Activated T-helper 1 cell treated with anti-CD3 and anti-CD28 coated beads, Interleukin-12 subunit alpha, Interleukin-12 subunit beta, Interleukin-2, Interleukin-4 antibody, amounts not matched to agents 30 ng/mL and 10 ng/mL and 1 ng/mL, durations not matched to agents 14 hours and 24 hours and 36 hours (primary cell): Measurements from ENCODE around the gene CAMK2N2. TPM values are rescaled to one million over a fixed set of nuclear protein-coding genes. Genes with fewer than 3 reads are reported as not detected.

ENCODE experiments used
- DNase-seq: peaks from one replicate; pipeline ENCODE4 v3.0.0; 2021; ENCODE audit warnings: low spot score
- H3K27ac Mint-ChIP-seq: one replicate; pipeline ENCODE4 v1.8.0; 2021; ENCODE audit warnings: mild to moderate bottlenecking, mixed read lengths
- H3K27me3 Mint-ChIP-seq: one replicate; pipeline ENCODE4 v1.8.0; 2022; ENCODE audit warnings: mild to moderate bottlenecking, moderate library complexity, mixed read lengths; ENCODE audit not compliant: insufficient read depth
- H3K36me3 Mint-ChIP-seq: one replicate; pipeline ENCODE4 v1.8.0; 2021; ENCODE audit warnings: low read depth, mixed read lengths
- H3K4me1 Mint-ChIP-seq: one replicate; pipeline ENCODE4 v1.8.0; 2021; ENCODE audit warnings: low read depth, mixed read lengths
- H3K4me3 Mint-ChIP-seq: one replicate; pipeline ENCODE4 v1.8.0; 2021; ENCODE audit warnings: mild to moderate bottlenecking, moderate library complexity, mixed read lengths
- H3K9me3 Mint-ChIP-seq: one replicate; pipeline ENCODE4 v1.8.0; 2021; ENCODE audit warnings: mixed read lengths
- intact Hi-C: fragments of 100-400 bp; cut with micrococcal nuclease; formaldehyde crosslinking; loops from one replicate; pipeline ENCODE4 v1.15.1; 2024
- total RNA-seq: library from RNA; stranded (reverse); gene quantifications from 2 replicates; pipeline ENCODE4 v1.2.3, GENCODE V29; 2022

The CAMK2N2 gene
- total RNA-seq = 0.15 and 0.52 TPM in 2 replicates

DNA sequence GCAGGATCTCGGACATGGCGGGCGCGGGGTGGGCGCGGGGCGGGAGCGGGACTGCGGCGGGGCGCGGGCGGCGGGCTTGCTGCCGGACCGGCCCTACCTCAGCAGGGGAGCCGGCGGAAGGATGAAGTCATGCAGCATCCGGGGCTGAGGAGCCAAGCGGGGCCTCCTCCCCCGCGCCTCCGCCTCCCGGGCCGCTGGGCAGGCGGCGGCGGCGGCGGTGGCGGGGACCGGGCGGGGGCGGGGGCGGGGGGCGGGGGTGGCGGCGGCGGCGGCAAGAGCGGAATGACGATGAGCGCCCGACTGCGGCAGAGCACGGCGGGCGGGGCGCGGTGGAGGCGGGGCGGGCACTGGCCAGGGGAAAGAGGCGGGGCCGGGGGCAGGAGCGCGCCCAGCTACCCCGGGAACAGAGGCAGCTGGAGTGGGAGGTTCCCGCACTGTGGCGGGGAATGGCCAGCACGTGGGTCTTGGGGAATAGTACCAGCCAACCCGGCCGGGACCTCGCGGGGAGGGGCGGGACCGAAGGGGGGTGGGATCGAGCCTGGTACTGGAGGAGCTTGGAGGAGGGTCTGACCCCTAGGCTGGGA lies at the start of gene CAMK2N2:
Gene CAMK2N2 (minus strand): TSS at position 284 of the 584 bp plus-strand sequence. CDS start 268 bp downstream, at position 16.
- intact Hi-C loops = loop anchor here (1.0 to 5.0 kb wide), 3 partner anchors 12 to 38 kb away; partner anchors contain the start of genes EEF1AKMT4, PSMD2 and VWA5B2
- DNase-seq = peak; percentile 50
- peak within 1 kb of the TSS; percentile 78 for H3K27ac Mint-ChIP-seq
- peaks cover 37% of the 10 kb centered on the region for H3K27me3 Mint-ChIP-seq
- H3K36me3 Mint-ChIP-seq = peaks cover 8% of the 10 kb centered on the region
- peaks cover 17% of the 10 kb centered on the region for H3K4me1 Mint-ChIP-seq
- H3K9me3 Mint-ChIP-seq = no peaks in the 10 kb centered on the region
- peak within 1 kb of the TSS; percentile 83 for H3K4me3 Mint-ChIP-seq

GRCh38 chr3:184308744-184309143 lies 47.4 kb upstream of the CAMK2N2 start:
- intact Hi-C loops = no loop called here
- H3K27ac Mint-ChIP-seq = no peak overlapping the region
- peaks cover 14% of the 10 kb centered on the region for H3K4me1 Mint-ChIP-seq
- H3K4me3 Mint-ChIP-seq = no peak overlapping the region
- no peak for DNase-seq
- H3K9me3 Mint-ChIP-seq = no peaks in the 10 kb centered on the region
- no peaks in the 10 kb centered on the region for H3K27me3 Mint-ChIP-seq
- peaks cover 50% of the 10 kb centered on the region for H3K36me3 Mint-ChIP-seq

GRCh38 chr3:184307915-184308314 lies 46.6 kb upstream of the CAMK2N2 start:
- Mint-ChIP-seq H3K36me3 (peaks cover 56% of the 10 kb centered on the region), H3K4me3 (no peak overlapping the region), H3K9me3 (no peaks in the 10 kb centered on the region), H3K27me3 (no peaks in the 10 kb centered on the region), H3K27ac (no peak overlapping the region), H3K4me1 (peaks cover 14% of the 10 kb centered on the region)
- intact Hi-C loops = no loop called here
- no peak for DNase-seq

DNA sequence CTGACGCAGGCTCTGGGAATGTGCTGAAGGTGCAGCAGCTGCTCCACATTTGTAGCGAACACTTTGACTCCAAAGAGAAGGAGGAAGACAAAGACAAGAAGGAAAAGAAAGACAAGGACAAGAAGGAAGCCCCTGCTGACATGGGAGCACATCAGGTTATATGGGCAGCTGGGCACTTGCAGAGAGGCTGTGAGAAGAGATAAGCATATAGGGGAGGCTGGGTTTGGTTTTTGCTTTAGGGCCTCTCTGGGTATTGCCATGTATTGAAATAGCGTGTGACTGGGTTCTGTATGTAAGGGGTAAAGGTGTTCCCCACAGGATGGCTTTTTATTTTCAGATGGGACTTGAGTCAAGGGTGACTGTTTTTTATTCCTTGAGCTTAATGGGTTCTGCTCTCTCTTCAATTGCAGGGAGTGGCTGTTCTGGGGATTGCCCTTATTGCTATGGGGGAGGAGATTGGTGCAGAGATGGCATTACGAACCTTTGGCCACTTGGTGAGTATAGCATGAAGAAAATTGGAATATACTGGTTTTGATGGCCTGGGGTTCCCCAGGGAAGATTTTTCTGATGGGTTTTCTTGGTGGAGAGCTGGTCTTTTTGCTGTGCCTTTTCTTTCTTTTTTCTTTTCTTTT lies 45.1 kb upstream of the CAMK2N2 start:
- Mint-ChIP-seq H3K27me3 (no peaks in the 10 kb centered on the region), H3K4me1 (peaks cover 17% of the 10 kb centered on the region), H3K36me3 (peaks cover 68% of the 10 kb centered on the region), H3K9me3 (no peaks in the 10 kb centered on the region), H3K4me3 (no peak overlapping the region), H3K27ac (no peak overlapping the region)
- intact Hi-C loops = no loop called here
- no peak for DNase-seq

GRCh38 chr3:184305577-184305976 lies 44.2 kb upstream of the CAMK2N2 start:
- H3K4me3 Mint-ChIP-seq = no peak overlapping the region
- intact Hi-C loops = no loop called here

DNA sequence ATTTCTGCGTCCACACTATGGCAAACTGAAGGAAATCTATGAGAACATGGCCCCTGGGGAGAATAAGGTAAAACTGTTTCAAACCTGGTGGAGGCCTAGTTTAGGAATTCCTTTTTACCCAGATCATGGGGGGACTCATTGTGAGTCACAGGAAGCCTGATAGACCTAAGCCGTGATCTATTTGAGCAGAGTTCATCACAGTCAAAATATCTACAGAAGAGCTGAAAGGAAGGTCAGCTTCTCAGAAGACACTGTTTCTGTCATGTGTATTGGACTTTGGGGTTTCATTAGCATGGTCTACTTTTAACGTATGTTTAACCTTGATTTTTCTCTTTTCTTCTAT lies 39.0 kb upstream of the CAMK2N2 start:
- Mint-ChIP-seq H3K9me3 (no peaks in the 10 kb centered on the region), H3K27me3 (peaks cover 4% of the 10 kb centered on the region), H3K4me1 (peaks cover 28% of the 10 kb centered on the region), H3K36me3 (peaks cover 42% of the 10 kb centered on the region), H3K4me3 (peak overlapping the region; percentile 92), H3K27ac (no peak overlapping the region)
- intact Hi-C loops = no loop called here
- no peak for DNase-seq

More at GRCh38 chr3:184305577-184305976, 44.2 kb upstream of the CAMK2N2 start:
- H3K27ac Mint-ChIP-seq = no peak overlapping the region
- H3K9me3 Mint-ChIP-seq = no peaks in the 10 kb centered on the region
- H3K27me3 Mint-ChIP-seq = no peaks in the 10 kb centered on the region
- peaks cover 74% of the 10 kb centered on the region for H3K36me3 Mint-ChIP-seq
- no peak for DNase-seq
- H3K4me1 Mint-ChIP-seq = peaks cover 21% of the 10 kb centered on the region

- H3K9me3 Mint-ChIP-seq = no peaks in the 10 kb centered on the region
- H3K27me3 Mint-ChIP-seq = peaks cover 4% of the 10 kb centered on the region
- peaks cover 40% of the 10 kb centered on the region for H3K36me3 Mint-ChIP-seq
- peak overlapping the region; percentile 54 for H3K27ac Mint-ChIP-seq
- peak overlapping the region; percentile 92 for H3K4me3 Mint-ChIP-seq
- intact Hi-C loops = loop anchor here (1.0 to 10.0 kb wide), 10 partner anchors 15 to 855 kb away; partner anchors contain the start of genes ABCF3, AP2M1, CAMK2N2 and EEF1AKMT4
- H3K4me1 Mint-ChIP-seq = peaks cover 28% of the 10 kb centered on the region
- DNase-seq = no peak
Observed at GRCh38 chr3:184299488-184300377, 38.4 kb upstream of the CAMK2N2 start.

DNA sequence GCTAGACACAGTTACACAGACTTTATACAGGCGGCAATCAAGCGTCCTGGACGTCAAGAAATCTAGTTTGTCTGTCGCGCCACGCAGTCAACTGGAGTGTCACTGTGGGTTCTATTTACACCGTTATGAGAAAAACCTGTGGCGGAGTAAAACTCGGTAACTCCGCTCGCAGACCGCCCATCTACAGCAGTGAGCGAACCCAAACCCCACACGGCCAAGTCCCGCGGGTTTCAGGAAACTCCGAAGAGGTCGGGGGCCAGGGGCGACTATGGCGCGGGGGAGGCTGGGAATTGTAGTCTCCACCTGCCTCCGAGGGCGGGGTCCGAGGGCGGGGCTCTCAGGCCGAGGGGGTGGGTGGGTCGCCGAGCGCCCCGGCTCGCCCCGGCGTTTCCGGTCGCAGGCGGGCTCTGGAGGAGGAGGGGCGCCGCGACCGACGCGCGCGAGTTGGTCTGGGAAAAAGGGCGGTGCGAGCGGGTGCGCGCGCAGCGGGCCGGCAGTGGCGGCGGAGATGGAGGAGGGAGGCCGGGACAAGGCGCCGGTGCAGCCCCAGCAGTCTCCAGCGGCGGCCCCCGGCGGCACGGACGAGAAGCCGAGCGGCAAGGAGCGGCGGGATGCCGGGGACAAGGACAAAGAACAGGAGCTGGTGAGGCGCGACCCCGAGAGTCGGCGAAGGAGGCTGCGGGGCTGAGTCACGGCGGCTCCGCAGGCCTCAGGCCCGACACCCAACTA lies 37.6 kb upstream of the CAMK2N2 start, which contains the start of gene PSMD2:
Gene PSMD2 (plus strand): TSS at position 483 of the 729 bp plus-strand sequence. CDS start 26 bp downstream, at position 509.
- intact Hi-C loops = loop anchor here (1.0 to 10.0 kb wide), 10 partner anchors 15 to 854 kb away; partner anchors contain the start of genes ABCF3, AP2M1, CAMK2N2 and EEF1AKMT4
- H3K36me3 Mint-ChIP-seq = peaks cover 36% of the 10 kb centered on the region
- peak; percentile 95 for DNase-seq

GRCh38 chr3:184296616-184297015 lies 35.3 kb upstream of the CAMK2N2 start:
- intact Hi-C loops = loop anchor here (10.0 kb wide), 1 partner anchor 852 kb away; no protein-coding TSS in a partner anchor
- Mint-ChIP-seq H3K4me1 (peaks cover 21% of the 10 kb centered on the region), H3K9me3 (no peaks in the 10 kb centered on the region), H3K36me3 (peaks cover 18% of the 10 kb centered on the region), H3K27me3 (peaks cover 8% of the 10 kb centered on the region), H3K4me3 (peak overlapping the region; percentile 53), H3K27ac (peak overlapping the region; percentile 29)
- DNase-seq = no peak

More for the DNA sequence above, 37.6 kb upstream of the CAMK2N2 start, which contains the start of gene PSMD2:
- Mint-ChIP-seq H3K4me3 (peak within 1 kb of the TSS; percentile 92), H3K27ac (peak within 1 kb of the TSS; percentile 85), H3K27me3 (peaks cover 4% of the 10 kb centered on the region), H3K4me1 (peaks cover 23% of the 10 kb centered on the region), H3K9me3 (no peaks in the 10 kb centered on the region)

DNA sequence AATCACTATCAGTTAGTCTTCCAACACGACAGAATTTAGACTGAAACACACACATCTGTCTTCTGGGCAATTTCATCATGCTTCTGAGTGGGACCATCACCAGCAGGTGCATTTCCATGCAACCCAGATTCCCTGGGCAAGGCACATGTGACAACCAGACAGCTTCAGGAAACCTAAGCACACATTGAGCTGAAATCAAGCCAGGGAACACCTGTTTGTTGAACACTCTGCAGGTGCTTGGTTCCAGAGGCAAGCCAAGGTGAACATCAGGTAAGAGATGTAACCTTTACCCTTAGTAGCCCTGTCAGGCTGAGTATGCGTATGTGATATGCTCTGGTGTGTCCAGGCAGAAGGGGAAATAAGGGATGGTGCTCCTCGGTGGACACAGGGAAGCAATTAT lies 34.4 kb upstream of the CAMK2N2 start:
- Mint-ChIP-seq H3K27ac (no peak overlapping the region), H3K36me3 (peaks cover 13% of the 10 kb centered on the region), H3K4me3 (no peak overlapping the region), H3K4me1 (peaks cover 17% of the 10 kb centered on the region), H3K27me3 (peaks cover 8% of the 10 kb centered on the region), H3K9me3 (no peaks in the 10 kb centered on the region)
- no peak for DNase-seq
- intact Hi-C loops = loop anchor here (10.0 kb wide), 1 partner anchor 851 kb away; no protein-coding TSS in a partner anchor

GRCh38 chr3:184291738-184292445 lies 30.5 kb upstream of the CAMK2N2 start:
- no peak overlapping the region for H3K27ac Mint-ChIP-seq
- no peaks in the 10 kb centered on the region for H3K9me3 Mint-ChIP-seq
- peaks cover 11% of the 10 kb centered on the region for H3K27me3 Mint-ChIP-seq
- intact Hi-C loops = loop anchor here (10.0 kb wide), 1 partner anchor 847 kb away; no protein-coding TSS in a partner anchor
- no peak overlapping the region for H3K4me3 Mint-ChIP-seq
- DNase-seq = no peak
- peaks cover 7% of the 10 kb centered on the region for H3K4me1 Mint-ChIP-seq
- no peaks in the 10 kb centered on the region for H3K36me3 Mint-ChIP-seq
